Left forelimb (tissue), 1 donor: ENCODE data around the gene AGRN.
"Not testable (repeated sequence)": the region's sequence is repeated elsewhere in the genome, so short reads cannot be mapped to it uniquely, and the experiment has no call there.

Experiments
- DNase-seq: peaks from one replicate; pipeline ENCODE4 v3.0.0-alpha.2; 2018; ENCODE audit warnings: low spot score

The AGRN gene

DNA sequence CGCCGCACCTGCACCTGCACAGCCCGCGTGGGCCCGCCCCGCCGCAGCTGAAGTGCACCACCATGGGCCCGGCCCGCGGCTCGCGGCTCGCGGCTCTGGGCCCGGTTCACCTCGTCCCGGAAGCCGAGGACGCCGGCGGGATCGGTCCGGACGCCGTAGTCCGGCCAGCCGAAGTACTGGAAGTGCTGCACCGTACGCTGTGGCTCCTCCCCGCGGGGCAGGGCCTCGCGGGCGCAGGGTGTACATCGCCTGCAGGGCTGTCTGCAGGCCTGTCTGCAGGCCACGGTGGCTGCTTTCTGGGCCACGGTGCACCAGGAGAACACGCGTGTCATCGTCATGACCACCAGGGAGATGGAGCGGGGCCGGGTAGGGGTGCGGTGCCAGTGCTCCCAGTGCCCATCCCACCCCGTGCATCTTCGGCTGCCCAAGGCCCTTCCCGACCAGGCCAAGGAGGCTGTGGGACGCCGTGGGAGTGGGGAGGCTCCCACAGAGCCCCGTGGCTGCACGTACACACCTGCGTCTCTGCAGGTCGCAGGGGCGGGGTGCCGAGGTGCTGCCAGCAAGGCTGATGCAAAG lies 47.5 kb downstream of the AGRN start:
- no peak for DNase-seq

DNA sequence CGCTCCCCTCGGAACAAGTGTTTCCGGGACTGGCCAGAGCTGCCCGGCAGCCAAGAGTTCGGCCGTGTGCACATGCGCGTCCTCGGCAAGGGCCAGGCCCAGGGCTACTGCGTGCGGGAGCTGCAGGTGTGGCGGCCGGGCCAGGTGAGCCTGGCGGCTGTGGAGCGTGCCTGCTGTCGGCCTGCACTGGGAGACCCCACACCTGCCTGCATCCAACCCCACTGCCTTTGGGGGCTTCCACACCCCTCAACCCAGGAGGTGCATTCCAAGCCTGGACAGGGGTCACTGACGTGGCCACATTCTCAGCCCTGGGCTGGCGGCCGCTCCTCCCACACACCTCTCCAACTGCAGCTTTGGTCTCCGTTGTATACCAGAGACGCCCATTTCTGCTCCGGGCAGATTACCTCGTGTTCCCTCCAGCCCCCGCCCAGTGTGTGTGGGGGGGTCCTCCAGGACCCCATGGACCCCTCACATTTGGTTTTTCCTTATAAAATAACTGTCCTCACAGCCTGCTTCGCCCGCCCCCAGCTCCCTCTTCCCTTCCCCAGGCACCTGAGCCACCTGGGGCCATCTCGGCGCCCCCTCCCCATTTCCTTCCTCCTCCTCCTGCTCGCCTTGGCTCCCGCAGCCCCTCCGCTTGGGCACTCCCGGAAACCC lies 48.1 kb downstream of the AGRN start:
- no peak for DNase-seq

DNA sequence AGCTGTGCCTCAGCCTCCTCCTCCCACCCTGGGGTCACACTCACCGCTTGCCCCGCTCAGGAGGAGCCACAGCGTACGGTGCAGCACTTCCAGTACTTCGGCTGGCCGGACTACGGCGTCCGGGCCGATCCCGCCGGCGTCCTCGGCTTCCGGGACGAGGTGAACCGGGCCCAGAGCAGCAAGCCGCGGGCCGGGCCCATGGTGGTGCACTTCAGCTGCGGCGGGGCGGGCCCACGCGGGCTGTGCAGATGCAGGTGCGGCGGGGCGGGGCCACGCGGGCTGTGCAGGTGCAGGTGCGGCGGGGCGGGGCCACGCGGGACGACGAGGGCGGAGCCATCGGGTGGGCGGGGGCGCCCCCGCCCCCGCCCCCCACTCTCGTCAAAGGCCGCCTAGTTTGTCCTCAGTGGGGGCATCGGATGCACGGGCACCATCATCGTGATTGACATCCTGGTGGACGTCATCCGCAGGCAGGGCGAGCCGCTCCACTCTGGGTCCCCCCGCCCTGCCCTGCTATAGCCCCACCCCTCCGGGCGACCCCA lies 48.7 kb downstream of the AGRN start:
- no peak for DNase-seq

DNA sequence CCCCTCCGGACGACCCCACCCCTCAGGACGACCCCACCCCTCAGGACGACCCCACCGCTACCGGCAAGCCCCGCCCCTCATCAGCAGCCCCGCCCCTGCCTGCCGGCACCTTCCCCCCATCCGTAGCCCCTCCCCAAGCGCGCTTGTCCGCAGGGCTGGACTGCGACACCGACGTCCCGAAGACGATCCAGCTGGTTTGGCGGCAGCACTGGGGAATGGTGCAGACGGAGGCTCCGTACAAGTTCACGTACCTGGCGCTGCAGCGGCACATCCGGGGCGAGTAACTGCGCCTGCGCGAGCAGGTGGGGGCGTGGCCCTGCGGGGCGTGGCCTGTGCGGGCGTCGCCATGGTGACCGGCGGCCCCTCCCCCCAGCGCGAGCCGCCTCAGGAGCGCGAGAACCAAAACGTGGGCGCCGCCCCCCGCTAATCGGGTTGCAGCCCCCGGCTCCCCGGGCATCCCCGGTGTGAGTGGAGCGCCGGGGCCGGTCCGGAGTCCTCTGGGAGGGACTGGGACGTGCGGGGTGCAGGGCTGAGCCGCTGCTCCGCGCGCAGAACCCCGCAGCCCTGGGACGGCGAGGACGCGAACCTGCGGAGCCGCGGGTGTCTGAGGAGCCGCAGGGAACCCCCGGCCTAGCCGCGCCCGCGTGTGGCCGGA lies 49.3 kb downstream of the AGRN start:
- DNase-seq = no peak

DNA sequence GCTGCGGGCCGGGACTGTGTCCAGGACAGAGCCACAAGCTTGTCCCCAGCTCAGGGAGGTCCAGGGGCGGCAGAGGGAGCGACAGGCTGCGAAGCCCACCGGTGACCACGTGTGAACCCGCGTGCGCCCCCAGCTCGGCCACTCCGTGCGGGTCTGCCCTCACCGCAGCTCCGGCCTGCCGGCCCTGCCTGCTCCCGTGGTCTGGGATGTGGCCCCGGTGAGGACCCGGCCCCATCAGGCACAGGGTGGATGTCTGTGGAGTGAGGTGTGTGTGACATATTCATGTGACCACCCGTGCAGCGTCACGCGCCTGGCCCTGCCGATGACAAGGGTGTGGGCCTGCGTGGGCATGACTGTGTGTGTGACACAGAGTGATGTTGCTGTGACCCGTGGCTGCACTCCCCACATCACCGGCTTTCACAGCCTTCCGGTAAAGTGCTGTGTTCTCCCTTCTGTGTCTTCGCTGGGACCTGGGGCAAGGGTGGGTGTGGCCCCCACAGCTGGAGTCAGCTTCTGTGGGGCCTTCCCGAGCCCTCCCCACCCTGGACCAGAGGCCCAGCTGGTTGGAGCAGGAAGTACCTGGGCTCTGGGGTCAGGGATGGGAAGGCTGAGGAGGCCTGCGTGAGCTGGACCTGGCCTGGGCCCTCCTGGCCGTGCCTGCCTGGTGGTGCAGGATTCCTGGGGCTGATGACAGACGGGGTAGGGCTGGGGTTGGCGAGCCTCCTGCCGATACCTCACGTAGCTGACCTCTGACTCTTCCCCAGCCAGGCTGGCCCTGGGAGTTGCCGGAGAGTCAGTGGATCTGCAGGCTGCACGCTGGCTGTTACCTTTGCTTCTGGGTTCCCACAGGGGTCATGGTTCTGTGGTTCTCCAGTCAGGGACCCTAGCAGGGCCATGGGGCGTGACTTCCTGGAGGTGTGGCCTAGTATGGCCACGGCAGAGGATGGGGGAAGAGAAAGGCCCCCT lies 50.1 kb downstream of the AGRN start:
- DNase-seq = no peak

DNA sequence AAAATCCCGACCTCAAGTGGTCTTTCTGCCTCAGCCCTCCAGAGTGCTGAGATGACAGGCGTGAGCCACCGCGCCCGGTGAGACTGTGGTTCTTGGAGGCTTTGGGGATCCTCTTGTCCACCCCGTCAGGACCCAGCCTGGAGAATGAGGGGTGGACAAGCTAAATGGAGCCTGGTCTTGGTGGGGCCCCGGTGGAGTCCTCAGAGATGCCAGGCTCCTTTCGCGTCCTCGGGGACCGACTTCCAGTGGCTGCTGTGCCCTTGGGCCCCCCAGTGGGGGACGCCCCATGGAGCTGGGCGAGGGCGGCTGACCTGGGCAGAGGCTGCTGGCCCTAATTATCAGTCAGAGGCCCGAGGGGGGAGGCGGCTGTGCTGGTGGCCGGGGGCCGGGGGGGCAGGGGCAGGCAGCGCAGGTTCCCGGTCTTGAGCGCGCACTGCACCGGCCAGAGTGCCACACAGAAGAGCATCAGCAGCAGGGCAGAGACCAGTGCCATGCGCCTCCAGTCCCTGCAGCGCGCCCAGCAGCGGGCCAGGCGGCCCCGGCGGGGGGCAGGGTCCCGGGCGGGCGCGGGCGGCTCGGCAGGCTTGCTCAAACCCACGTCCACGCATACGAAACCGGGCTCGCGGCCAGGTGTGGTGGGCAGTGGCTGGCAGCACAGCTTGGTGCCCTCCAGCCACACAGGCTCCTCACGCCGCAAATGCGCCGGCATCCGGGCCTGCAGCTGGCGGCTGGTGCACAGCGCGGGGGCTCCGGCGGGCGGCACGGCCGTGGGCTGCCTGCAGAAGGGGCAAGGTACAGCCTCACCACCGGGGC lies 51.8 kb downstream of the AGRN start:
- DNase-seq = no peak

DNA sequence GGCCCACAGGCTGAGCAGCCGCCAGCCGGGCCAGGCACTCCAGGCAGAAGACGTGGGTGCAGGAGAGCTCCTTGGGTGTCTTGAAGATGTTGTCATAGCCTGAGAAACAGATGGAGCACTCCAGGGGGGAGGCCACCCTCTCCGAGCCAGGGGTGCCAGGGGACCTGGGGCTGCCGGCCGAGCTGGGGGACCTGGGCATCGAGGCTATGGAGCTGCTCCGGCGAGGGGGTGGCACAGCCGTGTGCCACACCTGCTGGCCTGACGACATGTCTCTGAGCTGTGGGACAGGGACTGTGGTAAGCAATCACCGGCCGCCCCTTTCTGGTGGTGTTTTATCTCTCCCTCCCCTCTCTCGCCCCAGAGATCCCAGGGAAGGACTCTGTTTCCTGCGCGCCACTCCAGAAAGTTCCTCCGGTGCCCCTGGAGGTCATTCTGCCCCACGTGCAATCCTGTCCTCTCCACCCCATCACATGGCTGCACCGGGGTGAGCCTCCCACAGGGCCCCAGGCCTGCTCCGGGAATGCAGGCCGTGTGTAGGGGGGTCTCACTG lies 52.5 kb downstream of the AGRN start:
- no peak for DNase-seq

DNA sequence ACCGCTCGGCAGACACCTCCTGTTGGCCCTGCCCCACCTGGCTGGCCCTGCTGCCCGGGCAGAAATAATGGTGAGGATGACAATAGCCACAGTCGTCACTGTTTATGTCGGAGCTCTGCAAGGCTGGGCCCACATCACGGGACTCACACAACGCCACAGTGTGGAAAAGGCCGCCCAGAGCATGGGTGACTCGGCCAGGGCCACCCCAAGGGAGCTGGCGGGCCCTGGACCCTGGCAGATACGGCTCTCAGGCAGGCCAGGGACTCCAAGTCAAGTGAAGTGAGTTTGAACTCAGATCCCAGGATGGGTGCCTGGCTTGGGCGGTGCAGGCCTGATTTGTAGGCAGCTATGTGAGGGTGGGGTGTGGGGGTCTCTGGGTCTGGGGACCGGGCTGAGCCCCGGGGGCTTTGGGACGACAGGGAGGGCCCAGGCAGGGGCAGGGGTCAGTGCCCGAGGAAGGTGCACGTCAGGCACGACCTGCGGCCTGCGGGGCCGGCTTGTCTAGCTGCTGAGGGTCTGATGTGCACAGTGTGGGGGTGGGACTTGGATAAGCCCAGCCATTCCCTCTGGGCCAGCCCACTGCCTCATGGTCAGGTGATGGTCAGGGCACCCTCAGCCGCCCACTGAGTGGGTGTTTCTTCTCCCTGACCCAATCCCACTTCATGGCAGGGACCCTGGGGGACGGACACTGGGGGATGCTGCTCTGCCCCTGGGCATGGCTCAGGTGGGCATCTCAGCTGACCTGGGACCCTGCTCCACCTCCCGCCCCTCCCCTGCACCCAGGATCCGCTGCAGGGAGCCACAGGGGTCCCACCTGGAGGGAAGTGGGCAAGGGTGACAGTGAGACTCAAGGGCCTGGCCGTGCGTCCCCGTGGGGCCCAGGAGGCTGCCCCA lies 53.2 kb downstream of the AGRN start:
- no peak for DNase-seq

DNA sequence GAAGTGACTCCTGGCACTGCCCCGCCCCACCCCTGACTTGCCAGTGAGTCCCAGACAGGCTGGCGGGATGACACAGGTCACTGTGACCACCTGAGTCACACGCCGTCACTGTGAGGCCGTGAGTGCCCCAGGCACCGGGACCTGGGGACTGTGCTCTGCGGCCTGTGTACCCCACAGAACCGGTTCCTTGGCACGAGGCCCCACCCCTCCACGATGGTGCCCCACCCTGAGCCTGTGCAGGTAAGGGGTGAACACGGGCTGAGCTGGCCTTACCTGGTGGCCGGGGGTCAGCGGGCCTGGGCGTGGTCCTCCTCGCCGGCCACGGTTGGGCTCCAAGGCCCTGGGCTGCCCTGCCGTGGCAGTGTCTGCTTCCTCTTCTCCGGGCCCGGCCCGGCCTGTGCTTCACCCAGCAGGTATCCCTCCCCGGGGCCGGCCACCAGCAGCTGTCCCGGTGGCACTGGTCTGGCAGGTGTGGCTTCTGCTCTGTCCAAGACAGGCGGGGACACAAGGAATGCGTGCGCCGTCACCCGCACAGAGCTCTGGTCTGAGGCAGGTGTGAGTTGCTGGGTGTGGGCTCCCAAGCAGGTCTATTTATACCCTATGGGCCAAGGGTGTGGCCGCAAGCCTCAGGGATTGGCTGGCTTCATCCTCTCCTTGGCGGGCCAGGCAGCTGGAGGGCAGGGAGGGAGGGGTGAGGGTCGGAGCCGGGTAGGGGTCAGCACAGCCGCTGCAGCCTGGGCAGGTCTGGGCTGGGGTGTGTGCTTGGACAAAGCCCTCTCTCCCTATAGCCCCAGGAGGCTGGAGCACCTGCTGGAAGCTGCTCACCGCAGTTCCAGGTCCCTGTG lies 54.0 kb downstream of the AGRN start, which contains the start of gene RNF223:
TSS of gene RNF223 (minus strand) at position 564 of the 845 bp plus-strand sequence. CDS start 1,740 bp downstream, outside the sequence.
- no peak for DNase-seq

DNA sequence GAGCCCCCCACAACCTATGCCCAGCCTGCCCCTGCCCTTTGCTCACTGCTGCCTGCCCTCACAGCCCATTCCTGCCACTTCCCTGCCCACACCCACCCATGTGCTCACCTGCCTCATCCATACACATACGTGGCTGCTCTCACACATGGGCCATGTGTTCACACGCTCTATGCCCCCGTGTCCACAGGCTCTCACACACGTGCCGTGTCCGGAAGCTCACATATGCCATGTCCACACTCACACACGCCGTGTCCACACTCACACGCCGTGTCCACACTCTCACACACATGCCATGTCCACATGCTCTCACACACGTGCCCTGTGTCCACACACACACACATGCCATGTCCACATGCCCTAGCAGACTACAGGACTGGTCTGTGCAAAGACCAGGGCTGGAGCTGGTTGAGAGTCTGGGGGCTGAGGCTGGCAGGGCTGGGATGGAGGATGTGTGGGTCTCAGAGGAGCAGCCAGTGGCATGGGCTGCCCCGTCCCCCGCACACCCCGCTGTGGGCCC lies 54.8 kb downstream of the AGRN start:
- DNase-seq = no peak

DNA sequence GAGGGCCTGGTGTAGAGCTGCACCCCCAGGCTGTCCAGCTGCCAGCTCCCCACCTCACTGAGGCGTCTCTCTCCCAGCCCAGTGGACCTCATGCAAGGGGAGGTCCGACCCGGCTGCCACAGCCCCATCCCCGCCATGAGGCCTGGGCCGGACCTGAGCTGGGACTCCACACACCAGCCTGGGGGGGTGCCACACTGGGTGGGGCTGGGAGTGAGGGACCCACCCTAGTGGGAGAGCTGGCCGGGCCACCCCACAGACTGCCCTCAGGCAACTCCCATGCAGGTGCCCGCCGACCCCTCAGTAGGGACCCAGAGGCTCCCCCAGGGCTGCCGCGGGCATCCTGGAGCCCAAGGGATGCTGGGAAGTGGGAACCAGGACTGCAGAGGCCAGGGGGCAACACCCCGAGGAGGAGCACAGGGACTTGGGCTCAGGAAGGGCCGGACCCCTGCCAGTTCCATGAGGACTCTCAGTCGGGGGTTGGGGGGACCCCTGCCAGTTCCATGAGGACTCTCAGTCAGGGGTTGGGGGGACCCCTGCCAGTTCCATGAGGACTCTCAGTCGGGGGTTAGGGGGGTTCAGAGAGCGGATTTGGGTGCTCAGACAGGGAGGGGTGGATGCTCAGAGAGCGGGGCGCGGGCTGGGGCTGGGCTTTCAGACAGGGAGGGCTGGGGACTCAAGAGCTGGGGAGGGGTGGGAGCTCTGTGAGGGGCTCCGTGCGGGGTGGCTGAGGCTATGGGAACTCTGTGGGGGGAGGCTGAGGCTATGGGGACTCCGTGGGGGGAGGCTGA lies 55.4 kb downstream of the AGRN start:
- no peak for DNase-seq

DNA sequence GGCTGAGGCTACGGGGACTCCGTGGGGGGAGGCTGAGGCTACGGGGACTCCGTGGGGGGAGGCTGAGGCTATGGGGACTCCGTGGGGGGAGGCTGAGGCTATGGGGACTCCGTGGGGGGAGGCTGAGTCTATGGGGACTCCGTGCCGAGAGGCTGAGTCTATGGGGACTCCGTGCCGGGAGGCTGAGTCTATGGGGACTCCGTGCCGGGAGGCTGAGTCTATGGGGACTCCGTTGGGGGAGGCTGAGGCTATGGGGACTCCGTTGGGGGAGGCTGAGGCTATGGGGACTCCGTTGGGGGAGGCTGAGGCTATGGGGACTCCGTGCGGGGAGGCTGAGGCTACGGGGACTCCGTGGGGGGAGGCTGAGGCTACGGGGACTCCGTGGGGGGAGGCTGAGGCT lies 57.5 kb downstream of the AGRN start:
- not testable (repeated sequence) for DNase-seq

DNA sequence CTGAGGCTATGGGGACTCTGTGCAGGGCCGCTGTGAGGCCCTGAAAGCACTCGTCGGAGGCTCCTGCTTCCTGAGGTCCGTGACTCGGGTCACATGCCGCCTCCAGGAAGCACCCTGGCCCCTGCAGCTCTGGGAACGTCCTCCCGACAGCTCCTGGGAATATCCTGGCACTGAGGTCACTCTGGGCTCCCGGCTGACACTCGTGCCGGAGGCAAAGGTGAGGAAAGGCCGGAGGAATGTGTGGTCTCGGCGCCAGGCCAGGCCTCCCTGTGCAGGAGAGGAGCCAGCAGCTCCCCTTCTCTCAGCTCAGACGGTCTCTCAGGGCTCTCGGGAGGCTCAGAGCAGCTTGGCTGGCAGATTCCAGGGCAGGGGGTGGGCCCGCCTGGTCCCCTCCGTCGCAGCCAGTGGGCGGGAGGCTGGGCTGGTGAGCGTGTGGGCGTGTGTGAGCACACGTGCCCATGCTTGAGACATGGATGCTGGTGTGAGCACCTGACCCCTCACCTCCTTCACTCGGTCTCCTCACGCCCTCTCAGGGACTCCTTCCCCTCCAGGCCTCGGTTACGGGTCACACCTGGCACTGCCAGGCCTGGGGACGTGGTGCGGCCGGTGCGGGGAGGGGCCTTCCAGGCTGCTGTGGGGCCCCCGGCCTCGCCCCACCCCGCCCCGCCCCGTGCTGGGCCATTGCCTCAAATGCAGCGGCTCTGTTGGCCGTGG lies 59.6 kb downstream of the AGRN start:
- DNase-seq = peak; percentile 77

DNA sequence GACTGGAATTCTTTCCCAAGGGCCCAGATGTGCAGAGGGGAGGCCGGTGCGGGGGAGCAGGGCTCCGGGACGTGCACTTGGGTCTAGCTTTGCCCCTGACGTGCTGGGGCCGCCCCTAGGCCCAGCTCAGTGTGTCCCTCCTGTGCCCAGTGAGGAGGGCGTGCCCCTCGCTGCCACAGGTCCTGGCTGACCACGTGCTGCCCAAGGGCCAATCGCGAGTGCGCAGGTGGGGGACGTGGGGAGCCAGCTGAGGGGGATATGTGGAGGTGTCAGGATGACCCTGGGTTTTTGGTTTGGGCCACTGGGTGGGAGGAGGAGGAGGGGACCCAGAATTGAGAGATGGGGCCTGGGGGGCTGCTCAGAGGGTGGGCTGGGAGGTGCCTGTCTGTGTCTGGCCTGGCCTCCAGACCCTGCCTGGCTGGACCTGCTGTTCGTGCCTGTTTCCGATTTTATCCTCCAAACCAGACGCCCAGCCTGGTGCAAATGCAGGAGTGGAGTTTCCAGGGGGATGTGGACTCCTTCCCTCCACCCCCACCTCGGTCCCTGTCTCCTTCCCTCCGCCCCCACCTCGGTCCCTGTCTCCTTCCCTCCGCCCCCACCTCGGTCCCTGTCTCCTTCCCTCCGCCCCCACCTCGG lies 60.3 kb downstream of the AGRN start:
- DNase-seq = peak; percentile 83

DNA sequence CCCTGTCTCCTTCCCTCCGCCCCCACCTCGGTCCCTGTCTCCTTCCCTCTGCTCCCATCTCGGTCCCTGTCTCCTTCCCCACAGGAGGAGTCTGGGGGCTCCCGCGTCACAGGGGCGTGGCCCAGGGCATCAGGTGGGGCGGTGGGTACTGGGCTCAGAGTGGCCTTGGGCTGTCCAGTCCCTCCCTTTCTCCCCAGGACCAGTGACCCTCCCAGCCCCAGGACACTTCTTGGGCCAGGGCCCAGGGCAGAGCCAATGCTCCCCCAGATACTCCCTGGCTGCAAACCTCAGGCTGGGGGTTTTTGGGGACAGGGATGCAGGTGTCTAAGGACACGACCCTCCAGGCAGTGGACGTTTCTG lies 61.0 kb downstream of the AGRN start:
- DNase-seq = peak; percentile 59

DNA sequence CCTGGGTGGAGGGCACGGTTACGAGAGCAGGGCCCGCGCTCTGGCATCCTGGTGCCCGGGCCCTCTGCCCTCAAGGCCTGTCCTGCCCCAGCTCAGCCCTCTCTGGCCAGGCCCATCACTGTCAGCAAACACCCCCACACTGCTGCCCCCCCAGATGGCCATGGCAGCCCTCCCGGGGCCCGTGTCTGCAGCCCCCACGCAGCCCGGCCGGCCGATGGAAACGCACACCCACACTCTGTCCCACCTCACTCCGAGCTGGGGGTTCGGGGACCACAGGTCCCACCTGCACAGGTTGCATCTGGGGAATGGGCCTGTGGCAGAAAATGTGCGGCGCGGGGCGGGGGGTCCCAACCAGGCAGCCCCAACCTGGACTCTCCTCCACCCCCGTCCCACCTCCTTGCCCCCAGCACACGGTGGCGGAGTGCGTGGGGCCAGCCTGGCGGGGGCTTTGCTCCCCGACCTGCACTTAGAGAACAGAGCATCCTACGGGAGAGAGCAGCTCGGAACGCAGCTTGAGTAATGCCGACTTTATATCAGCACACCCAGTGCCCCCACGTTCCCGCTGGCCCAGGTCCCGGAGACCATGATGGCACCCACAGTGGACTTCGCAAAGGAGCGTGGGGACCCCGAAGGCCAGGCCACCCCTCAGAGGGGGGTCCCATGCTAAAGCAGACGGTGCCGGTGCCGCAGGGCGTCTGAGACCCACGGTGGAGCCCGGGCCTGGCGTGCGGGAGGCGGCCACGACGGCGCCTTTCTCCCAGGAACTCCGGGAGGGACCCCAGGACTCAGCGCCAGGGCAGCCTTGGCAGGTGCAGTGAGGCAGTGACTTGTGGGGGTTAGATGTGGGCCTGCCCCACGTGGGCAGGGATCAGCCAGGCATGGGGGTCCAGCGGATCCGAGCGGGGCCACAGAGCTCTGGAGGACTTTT lies 61.7 kb downstream of the AGRN start:
- peak; percentile 58 for DNase-seq
